Small intestine (tissue), 7 donors: ENCODE data around the gene BABAM2. TPM values are rescaled to one million over a fixed set of nuclear protein-coding genes. Genes with fewer than 3 reads are reported as not detected.

Experiments used
- DNase-seq, 2 donors: peaks; one replicate each; pipeline versions ENCODE4 v3.0.0 to v3.0.0-alpha.2; 2013
- FAIRE-seq: peaks from 2 replicates; lab custom pipeline; 2012; peaks lifted over from hg19 to GRCh38; lab: Jason Lieb, UNC
- H3K27ac ChIP-seq, 3 donors: one replicate each; pipeline ENCODE4 v1.5.1; 2013; ENCODE audit warnings: low read length in 2 of 3, mild to moderate bottlenecking in 2 of 3, control low read depth in 1 of 3, inconsistent platforms in 1 of 3, low read depth in 1 of 3, moderate library complexity in 1 of 3
- H3K27me3 ChIP-seq, 3 donors: one replicate each; pipeline ENCODE4 v1.6.1; 2013; ENCODE audit warnings: low read length in 3 of 3, inconsistent platforms in 1 of 3; ENCODE audit not compliant: control insufficient read depth in 3 of 3, insufficient read depth in 3 of 3
- H3K36me3 ChIP-seq, 3 donors: one replicate each; pipeline ENCODE4 v1.6.1; 2013; ENCODE audit warnings: low read length in 3 of 3, inconsistent platforms in 1 of 3, low read depth in 1 of 3, mild to moderate bottlenecking in 1 of 3, moderate library complexity in 1 of 3; ENCODE audit not compliant: control insufficient read depth in 3 of 3, insufficient read depth in 2 of 3
- H3K4me1 ChIP-seq, 3 donors: one replicate each; pipeline ENCODE4 v1.6.1; 2013; ENCODE audit warnings: low read length in 2 of 3, inconsistent platforms in 1 of 3, low read depth in 1 of 3, mild to moderate bottlenecking in 1 of 3, moderate library complexity in 1 of 3; ENCODE audit not compliant: control insufficient read depth in 3 of 3, insufficient read depth in 2 of 3
- H3K4me3 ChIP-seq, 3 donors: one replicate each; pipeline ENCODE4 v1.5.1; 2013; ENCODE audit warnings: low read length in 3 of 3, control low read depth in 1 of 3, inconsistent platforms in 1 of 3, low read depth in 1 of 3, mild to moderate bottlenecking in 1 of 3, moderate library complexity in 1 of 3
- H3K9me3 ChIP-seq, 2 donors: one replicate each; pipeline ENCODE4 v1.6.1; 2013; ENCODE audit warnings: low read depth in 1 of 2, low read length in 1 of 2; ENCODE audit not compliant: control insufficient read depth in 2 of 2, insufficient read depth in 1 of 2
- WGBS, 3 donors: extraction: QIAGEN DNeasy Blood & Tissue Kit; methylation state at CpG; one replicate each; pipeline ENCODE4 v1.1.7; 2013; 5-methylcytosine and 5-hydroxymethylcytosine counted together
- polyA plus RNA-seq, 4 donors: library from polyadenylated mRNA; stranded (reverse) in 3 of 4; unstranded in 1 of 4; fragments of 200-250 nt in 3 of 4; fragments of 120-200 nt in 1 of 4; gene quantifications; one replicate each; pipeline versions ENCODE4 v1.2.1 to v1.2.3, GENCODE V29; 2013
- donor health status: healthy with polysubstance abuse.
- donor health status: control.
- donor health status: control.
- donor health status: Bipolar disorder and iron deficiency.
- donor health status: healthy.

BABAM2 gene
- polyA plus RNA-seq, 4 donors: 19.5 to 38.6 (median 21.5) TPM

- peak overlapping the region in 2 of 3 donors; percentile 30 to 61 for H3K27ac ChIP-seq
- peaks cover 1 to 47% (median 3%) of the 10 kb centered on the region in 3 donors for H3K4me1 ChIP-seq
- peak; percentile 44 for FAIRE-seq
- WGBS, 3 donors: 18 to 65% (median 36%) methylated on average over 11 of the region's 11 CpGs
- no peaks in the 10 kb centered on the region for H3K36me3 ChIP-seq
- DNase-seq: peak; percentile 80 to 87
- H3K27me3 ChIP-seq: no peaks in the 10 kb centered on the region
- no peaks in the 10 kb centered on the region for H3K9me3 ChIP-seq
- H3K4me3 ChIP-seq: no peak overlapping the region
Observed at GRCh38 chr2:27929916-27930486, 39.5 kb downstream of the BABAM2 start.

GRCh38 chr2:27931361-27931950 is 40.9 kb downstream of the BABAM2 start:
- WGBS, 3 donors: 15 to 60% (median 44%) methylated on average over 4 of the region's 4 CpGs
- DNase-seq (peak; percentile 35 to 52), FAIRE-seq (no peak)
- peaks cover 1 to 37% (median 3%) of the 10 kb centered on the region in 3 donors for H3K4me1 ChIP-seq
- no peaks in the 10 kb centered on the region for H3K36me3 ChIP-seq
- H3K27ac ChIP-seq: peak overlapping the region in 1 of 3 donors; percentile 61
- peak overlapping the region in 1 of 3 donors; percentile 20 for H3K4me3 ChIP-seq
- no peaks in the 10 kb centered on the region for H3K27me3 ChIP-seq
- no peaks in the 10 kb centered on the region for H3K9me3 ChIP-seq

GRCh38 chr2:27932396-27932795 is 41.9 kb downstream of the BABAM2 start:
- 94 to 98% (median 95%) methylated on average over 2 of the region's 2 CpGs for WGBS, 3 donors
- DNase-seq: no peak
- no peak overlapping the region for H3K4me3 ChIP-seq
- H3K9me3 ChIP-seq: no peaks in the 10 kb centered on the region
- H3K27ac ChIP-seq: peak overlapping the region in 1 of 3 donors; percentile 8
- no peaks in the 10 kb centered on the region for H3K36me3 ChIP-seq
- peaks cover 1 to 37% (median 3%) of the 10 kb centered on the region in 3 donors for H3K4me1 ChIP-seq
- H3K27me3 ChIP-seq: no peaks in the 10 kb centered on the region
- no peak for FAIRE-seq

- peaks cover 1 to 25% (median 3%) of the 10 kb centered on the region in 3 donors for H3K4me1 ChIP-seq
- DNase-seq: no peak
- no peak for FAIRE-seq
- H3K36me3 ChIP-seq: no peaks in the 10 kb centered on the region
- no peaks in the 10 kb centered on the region for H3K27me3 ChIP-seq
- H3K27ac ChIP-seq: no peak overlapping the region
- H3K9me3 ChIP-seq: no peaks in the 10 kb centered on the region
- 88 to 94% (median 93%) methylated on average over 3 of the region's 3 CpGs for WGBS, 3 donors
- no peak overlapping the region for H3K4me3 ChIP-seq
Observed at GRCh38 chr2:27935026-27935425, 44.5 kb downstream of the BABAM2 start.

GRCh38 chr2:27940090-27940671 is 49.7 kb downstream of the BABAM2 start:
- no peak for FAIRE-seq
- no peaks in the 10 kb centered on the region for H3K4me1 ChIP-seq
- H3K9me3 ChIP-seq: no peaks in the 10 kb centered on the region
- no peak overlapping the region for H3K4me3 ChIP-seq
- H3K36me3 ChIP-seq: peaks cover 0 to 5% (median 0%) of the 10 kb centered on the region in 3 donors
- WGBS, 3 donors: 71 to 89% (median 88%) methylated on average over 2 of the region's 2 CpGs
- no peaks in the 10 kb centered on the region for H3K27me3 ChIP-seq
- no peak for DNase-seq
- H3K27ac ChIP-seq: no peak overlapping the region

GRCh38 chr2:27940982-27941381 is 50.5 kb downstream of the BABAM2 start:
- WGBS, 3 donors: 94 to 97% (median 95%) methylated on average over 5 of the region's 5 CpGs
- H3K4me3 ChIP-seq: no peak overlapping the region
- no peaks in the 10 kb centered on the region for H3K4me1 ChIP-seq
- no peaks in the 10 kb centered on the region for H3K27me3 ChIP-seq
- peaks cover 0 to 5% (median 0%) of the 10 kb centered on the region in 3 donors for H3K36me3 ChIP-seq
- FAIRE-seq (no peak), DNase-seq (no peak)
- H3K27ac ChIP-seq: no peak overlapping the region
- no peaks in the 10 kb centered on the region for H3K9me3 ChIP-seq

GRCh38 chr2:27942612-27943547 is 52.4 kb downstream of the BABAM2 start:
- Histone ChIP-seq H3K27ac (no peak overlapping the region), H3K4me1 (no peaks in the 10 kb centered on the region), H3K4me3 (no peak overlapping the region), H3K27me3 (no peaks in the 10 kb centered on the region), H3K9me3 (no peaks in the 10 kb centered on the region), H3K36me3 (peaks cover 0 to 5% (median 0%) of the 10 kb centered on the region in 3 donors)
- 91 to 94% (median 93%) methylated on average over 8 of the region's 8 CpGs for WGBS, 3 donors
- DNase-seq: peak; percentile 44 to 52
- no peak for FAIRE-seq

- Histone ChIP-seq H3K9me3 (no peaks in the 10 kb centered on the region), H3K36me3 (peaks cover 0 to 5% (median 0%) of the 10 kb centered on the region in 3 donors), H3K4me3 (no peak overlapping the region), H3K27me3 (no peaks in the 10 kb centered on the region), H3K27ac (no peak overlapping the region), H3K4me1 (no peaks in the 10 kb centered on the region)
- 69 to 80% (median 79%) methylated on average over 5 of the region's 5 CpGs for WGBS, 3 donors
- FAIRE-seq: peak; percentile 72
- no peak for DNase-seq
Observed at GRCh38 chr2:27946530-27947060, 56.1 kb downstream of the BABAM2 start.
